Endothelial cell (in vitro differentiated cells): ENCODE results near the gene PLEKHS1. TPM values are rescaled to one million over a fixed set of nuclear protein-coding genes. Genes with fewer than 3 reads are reported as not detected.

Experiments used
- DNase-seq: peaks from one replicate; pipeline ENCODE4 v3.0.0; 2021; ENCODE audit warnings: low spot score
- H3K27ac Mint-ChIP-seq: one replicate; pipeline ENCODE4 v1.8.0; 2021; ENCODE audit warnings: mixed read lengths, inconsistent platforms; ENCODE audit not compliant: unreplicated experiment
- H3K27me3 Mint-ChIP-seq: one replicate; pipeline ENCODE4 v1.8.0; 2021; ENCODE audit warnings: mild to moderate bottlenecking, moderate library complexity, mixed read lengths, inconsistent platforms; ENCODE audit not compliant: unreplicated experiment
- H3K36me3 Mint-ChIP-seq: one replicate; pipeline ENCODE4 v1.8.0; 2021; ENCODE audit warnings: mild to moderate bottlenecking, low read depth, mixed read lengths, inconsistent platforms; ENCODE audit not compliant: unreplicated experiment
- H3K4me1 Mint-ChIP-seq: one replicate; pipeline ENCODE4 v1.8.0; 2021; ENCODE audit warnings: mild to moderate bottlenecking, mixed read lengths, inconsistent platforms; ENCODE audit not compliant: unreplicated experiment
- H3K4me3 Mint-ChIP-seq: one replicate; pipeline ENCODE4 v1.8.0; 2021; ENCODE audit warnings: mild to moderate bottlenecking, mixed read lengths, inconsistent platforms; ENCODE audit not compliant: unreplicated experiment
- H3K9me3 Mint-ChIP-seq: one replicate; pipeline ENCODE4 v1.8.0; 2021; ENCODE audit warnings: mixed read lengths, inconsistent platforms; ENCODE audit not compliant: unreplicated experiment
- CTCF ChIP-seq: fragments of 200-600 bp; sonication (generic); IDR thresholded peaks from one replicate; pipeline ENCODE4 v1.5.0; 2021; ENCODE audit warnings: antibody characterized with exemption; ENCODE audit not compliant: unreplicated experiment
- total RNA-seq: library from RNA; stranded (reverse); fragmentation: NEBNext Ultra II Directional; extraction: Animal tissue kit (Norgen Biotek cat#: 25700); gene quantifications from one replicate; pipeline ENCODE4 v1.2.1, GENCODE V29; 2021; ENCODE audit not compliant: unreplicated experiment

Gene PLEKHS1
- total RNA-seq, 1 donor from 2014 or later, result not detected

- Mint-ChIP-seq H3K9me3 (no peaks in the 10 kb centered on the region), H3K4me1 (peaks cover 5% of the 10 kb centered on the region), H3K4me3 (no peak overlapping the region), H3K36me3 (no peaks in the 10 kb centered on the region), H3K27ac (no peak overlapping the region), H3K27me3 (peaks cover 3% of the 10 kb centered on the region)
- TF ChIP-seq CTCF, result no peak
- DNase-seq, result no peak
Observed at GRCh38 chr10:113746217-113746957, 5.1 kb upstream of the PLEKHS1 start.

GRCh38 chr10:113752553-113752952, 1.1 kb downstream of the PLEKHS1 start:
- Mint-ChIP-seq H3K4me3 (no peak overlapping the region), H3K27me3 (peaks cover 3% of the 10 kb centered on the region), H3K27ac (no peak overlapping the region), H3K36me3 (no peaks in the 10 kb centered on the region), H3K4me1 (no peaks in the 10 kb centered on the region), H3K9me3 (no peaks in the 10 kb centered on the region)
- TF ChIP-seq CTCF, result no peak
- no peak for DNase-seq

GRCh38 chr10:113753020-113753692, 1.7 kb downstream of the PLEKHS1 start:
- Mint-ChIP-seq H3K9me3 (no peaks in the 10 kb centered on the region), H3K36me3 (no peaks in the 10 kb centered on the region), H3K4me3 (no peak overlapping the region), H3K4me1 (no peaks in the 10 kb centered on the region), H3K27me3 (peaks cover 3% of the 10 kb centered on the region), H3K27ac (no peak overlapping the region)
- no peak for DNase-seq
- no peak for TF ChIP-seq CTCF

GRCh38 chr10:113754125-113754524, 2.6 kb downstream of the PLEKHS1 start:
- Mint-ChIP-seq H3K36me3 (no peaks in the 10 kb centered on the region), H3K4me1 (no peaks in the 10 kb centered on the region), H3K27ac (no peak overlapping the region), H3K27me3 (peaks cover 3% of the 10 kb centered on the region), H3K4me3 (no peak overlapping the region), H3K9me3 (no peaks in the 10 kb centered on the region)
- no peak for DNase-seq
- no peak for TF ChIP-seq CTCF

- no peak for DNase-seq
- TF ChIP-seq CTCF, result no peak
- H3K9me3 Mint-ChIP-seq, result no peaks in the 10 kb centered on the region
- no peak overlapping the region for H3K4me3 Mint-ChIP-seq
- H3K4me1 Mint-ChIP-seq, result no peaks in the 10 kb centered on the region
- no peaks in the 10 kb centered on the region for H3K36me3 Mint-ChIP-seq
- peaks cover 3% of the 10 kb centered on the region for H3K27me3 Mint-ChIP-seq
- H3K27ac Mint-ChIP-seq, result no peak overlapping the region
Observed at GRCh38 chr10:113754768-113755167, 3.3 kb downstream of the PLEKHS1 start.
